ENCODE measurements around the gene SSPN.

Gene SSPN, protein sequence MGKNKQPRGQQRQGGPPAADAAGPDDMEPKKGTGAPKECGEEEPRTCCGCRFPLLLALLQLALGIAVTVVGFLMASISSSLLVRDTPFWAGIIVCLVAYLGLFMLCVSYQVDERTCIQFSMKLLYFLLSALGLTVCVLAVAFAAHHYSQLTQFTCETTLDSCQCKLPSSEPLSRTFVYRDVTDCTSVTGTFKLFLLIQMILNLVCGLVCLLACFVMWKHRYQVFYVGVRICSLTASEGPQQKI

GRCh38 chr12:26195250-26195640, at the start of gene SSPN:
SSPN (plus strand) TSS chr12:26195573; CDS start chr12:26195673, 100 bp downstream.
- Histone ChIP-seq H3K36me3 (ENCODE audit: insufficient read depth, insufficient read length, low read length) (no peaks in the 10 kb centered on the region), H3K9me3 (ENCODE audit: insufficient read depth, low read length) (no peaks in the 10 kb centered on the region), H3K9ac (ENCODE audit: insufficient read length, low read depth) (peak within 1 kb of the TSS; percentile 92), H3K27me3 (ENCODE audit: insufficient read depth, insufficient read length) (peaks cover 53% of the 10 kb centered on the region), H3K4me1 (ENCODE audit: insufficient read depth, insufficient read length) (no peaks in the 10 kb centered on the region), H3K4me3 (ENCODE audit: insufficient read length, low read depth) (peak within 1 kb of the TSS; percentile 88)
- TF ChIP-seq SUZ12 (IDR thresholded peaks at IDR 0.05; ENCODE audit: extremely low read depth, insufficient read depth, insufficient read length) (no peak), YY1 (IDR thresholded peaks at IDR 0.05; ENCODE audit: insufficient read depth, insufficient read length) (no peak), ZNF274 (IDR thresholded peaks at IDR 0.05; ENCODE audit: low read depth, low read length) (no peak)
- peak; percentile 60 for DNase-seq (ENCODE audit: low read depth, low spot score)

DNA sequence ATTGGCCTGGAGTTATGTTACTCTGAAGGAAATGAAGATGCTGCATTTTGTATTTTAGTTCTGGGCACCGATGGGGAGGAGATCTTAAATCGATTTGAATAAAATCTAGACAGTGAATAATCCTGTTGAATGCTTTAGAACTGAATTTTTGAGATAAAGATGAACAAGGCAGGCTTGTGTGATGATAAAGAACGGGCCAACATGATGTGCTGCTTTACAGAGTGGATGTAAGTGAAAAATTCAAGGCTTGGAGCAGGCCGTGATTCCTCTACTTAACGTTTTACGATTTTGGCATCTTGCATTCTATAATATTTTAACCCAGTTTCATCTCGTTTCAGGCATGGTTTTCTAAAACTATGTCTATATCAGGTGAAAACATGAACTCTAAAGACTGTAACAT, 47.1 kb upstream of the SSPN start:
- no peak overlapping the region for H3K4me3 ChIP-seq (ENCODE audit: insufficient read length, low read depth)
- H3K27me3 ChIP-seq (ENCODE audit: insufficient read depth, insufficient read length) = no peaks in the 10 kb centered on the region
- no peak for DNase-seq (ENCODE audit: low read depth, low spot score)
- H3K4me1 ChIP-seq (ENCODE audit: insufficient read depth, insufficient read length) = no peaks in the 10 kb centered on the region
- H3K9ac ChIP-seq (ENCODE audit: insufficient read length, low read depth) = no peak overlapping the region
- no peaks in the 10 kb centered on the region for H3K36me3 ChIP-seq (ENCODE audit: insufficient read depth, insufficient read length, low read length)
- TF ChIP-seq YY1 (IDR thresholded peaks at IDR 0.05; ENCODE audit: insufficient read depth, insufficient read length) = no peak
- no peak for TF ChIP-seq ZNF274 (IDR thresholded peaks at IDR 0.05; ENCODE audit: low read depth, low read length)
- no peak for TF ChIP-seq SUZ12 (IDR thresholded peaks at IDR 0.05; ENCODE audit: extremely low read depth, insufficient read depth, insufficient read length)
- H3K9me3 ChIP-seq (ENCODE audit: insufficient read depth, low read length) = no peaks in the 10 kb centered on the region

DNA sequence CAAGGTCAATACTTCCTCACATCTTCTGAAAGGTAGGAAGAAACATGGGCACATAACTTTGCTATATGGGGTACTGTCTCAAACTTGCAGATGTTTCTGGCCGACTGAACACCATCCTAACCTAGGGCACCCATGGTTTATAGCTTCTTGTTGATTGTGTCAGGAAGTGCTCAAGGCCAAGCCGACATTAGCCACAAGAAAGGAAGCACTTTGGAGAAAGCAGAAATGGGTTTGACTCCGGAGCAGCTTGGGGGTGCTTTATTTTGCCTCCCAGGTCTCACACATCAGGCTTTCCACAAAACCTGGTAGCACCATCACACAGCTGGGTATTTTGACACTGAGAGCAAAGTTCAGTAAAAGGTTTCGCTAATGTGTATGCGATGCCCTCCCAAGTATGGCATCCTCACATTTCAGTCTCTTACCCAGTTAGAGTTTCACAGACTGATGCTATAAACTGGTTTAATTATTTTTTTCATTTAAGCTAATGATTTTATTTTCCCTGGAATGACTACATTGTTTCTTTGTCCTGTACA, 45.3 kb upstream of the SSPN start:
- DNase-seq (ENCODE audit: low read depth, low spot score) = no peak
- Histone ChIP-seq H3K9me3 (ENCODE audit: insufficient read depth, low read length) (no peaks in the 10 kb centered on the region), H3K36me3 (ENCODE audit: insufficient read depth, insufficient read length, low read length) (no peaks in the 10 kb centered on the region), H3K27me3 (ENCODE audit: insufficient read depth, insufficient read length) (no peaks in the 10 kb centered on the region), H3K4me3 (ENCODE audit: insufficient read length, low read depth) (no peak overlapping the region), H3K4me1 (ENCODE audit: insufficient read depth, insufficient read length) (no peaks in the 10 kb centered on the region), H3K9ac (ENCODE audit: insufficient read length, low read depth) (no peak overlapping the region)
- TF ChIP-seq SUZ12 (IDR thresholded peaks at IDR 0.05; ENCODE audit: extremely low read depth, insufficient read depth, insufficient read length) = no peak
- TF ChIP-seq ZNF274 (IDR thresholded peaks at IDR 0.05; ENCODE audit: low read depth, low read length) = no peak
- TF ChIP-seq YY1 (IDR thresholded peaks at IDR 0.05; ENCODE audit: insufficient read depth, insufficient read length) = no peak

- H3K36me3 ChIP-seq (ENCODE audit: insufficient read depth, insufficient read length, low read length) = no peaks in the 10 kb centered on the region
- no peaks in the 10 kb centered on the region for H3K27me3 ChIP-seq (ENCODE audit: insufficient read depth, insufficient read length)
- no peak for DNase-seq (ENCODE audit: low read depth, low spot score)
- H3K4me1 ChIP-seq (ENCODE audit: insufficient read depth, insufficient read length) = no peaks in the 10 kb centered on the region
- H3K9ac ChIP-seq (ENCODE audit: insufficient read length, low read depth) = no peak overlapping the region
- no peaks in the 10 kb centered on the region for H3K9me3 ChIP-seq (ENCODE audit: insufficient read depth, low read length)
- no peak overlapping the region for H3K4me3 ChIP-seq (ENCODE audit: insufficient read length, low read depth)
- TF ChIP-seq YY1 (IDR thresholded peaks at IDR 0.05; ENCODE audit: insufficient read depth, insufficient read length) = no peak
- no peak for TF ChIP-seq SUZ12 (IDR thresholded peaks at IDR 0.05; ENCODE audit: extremely low read depth, insufficient read depth, insufficient read length)
- TF ChIP-seq ZNF274 (IDR thresholded peaks at IDR 0.05; ENCODE audit: low read depth, low read length) = no peak
These were observed 44.5 kb upstream of the SSPN start for GRCh38 chr12:26150736-26151450.

- TF ChIP-seq YY1 (IDR thresholded peaks at IDR 0.05; ENCODE audit: insufficient read depth, insufficient read length) (no peak), ZNF274 (IDR thresholded peaks at IDR 0.05; ENCODE audit: low read depth, low read length) (no peak), SUZ12 (IDR thresholded peaks at IDR 0.05; ENCODE audit: extremely low read depth, insufficient read depth, insufficient read length) (no peak)
- no peak for DNase-seq (ENCODE audit: low read depth, low spot score)
- Histone ChIP-seq H3K36me3 (ENCODE audit: insufficient read depth, insufficient read length, low read length) (no peaks in the 10 kb centered on the region), H3K27me3 (ENCODE audit: insufficient read depth, insufficient read length) (no peaks in the 10 kb centered on the region), H3K4me3 (ENCODE audit: insufficient read length, low read depth) (no peak overlapping the region), H3K9ac (ENCODE audit: insufficient read length, low read depth) (no peak overlapping the region), H3K4me1 (ENCODE audit: insufficient read depth, insufficient read length) (no peaks in the 10 kb centered on the region), H3K9me3 (ENCODE audit: insufficient read depth, low read length) (no peaks in the 10 kb centered on the region)
These were observed 42.8 kb upstream of the SSPN start for GRCh38 chr12:26152507-26153102.

- no peak overlapping the region for H3K4me3 ChIP-seq (ENCODE audit: insufficient read length, low read depth)
- H3K9ac ChIP-seq (ENCODE audit: insufficient read length, low read depth) = no peak overlapping the region
- TF ChIP-seq ZNF274 (IDR thresholded peaks at IDR 0.05; ENCODE audit: low read depth, low read length) (no peak), SUZ12 (IDR thresholded peaks at IDR 0.05; ENCODE audit: extremely low read depth, insufficient read depth, insufficient read length) (no peak), YY1 (IDR thresholded peaks at IDR 0.05; ENCODE audit: insufficient read depth, insufficient read length) (no peak)
These were observed 41.8 kb upstream of the SSPN start for GRCh38 chr12:26153421-26154154.

More at GRCh38 chr12:26153421-26154154, 41.8 kb upstream of the SSPN start:
- DNase-seq (ENCODE audit: low read depth, low spot score) = no peak
- no peaks in the 10 kb centered on the region for H3K36me3 ChIP-seq (ENCODE audit: insufficient read depth, insufficient read length, low read length)
- H3K9me3 ChIP-seq (ENCODE audit: insufficient read depth, low read length) = no peaks in the 10 kb centered on the region
- no peaks in the 10 kb centered on the region for H3K27me3 ChIP-seq (ENCODE audit: insufficient read depth, insufficient read length)
- H3K4me1 ChIP-seq (ENCODE audit: insufficient read depth, insufficient read length) = no peaks in the 10 kb centered on the region
